Vagina (tissue), 2 donors: ENCODE data around the gene CRTC3.
"Not testable (repeated sequence)": the region's sequence is repeated elsewhere in the genome, so short reads cannot be mapped to it uniquely, and the experiment has no call there.

Experiments used
- CTCF ChIP-seq, 3 experiments: fragments of 450-650 bp in 2 of 3; fragments of 200-600 bp in 1 of 3; sonication (generic) in 1 of 3; IDR thresholded peaks; one replicate each; pipeline ENCODE4 v1.5.1; 2017 to 2019; ENCODE audit warnings: antibody characterized with exemption in 3 of 3, mild to moderate bottlenecking in 2 of 3, moderate library complexity in 2 of 3
- POLR2A ChIP-seq, 2 donors: fragments of 450-650 bp; IDR thresholded peaks; one replicate each; pipeline ENCODE4 v1.6.1; 2017; ENCODE audit warnings: antibody characterized with exemption in 2 of 2, mild to moderate bottlenecking in 2 of 2, moderate library complexity in 2 of 2
- POLR2AphosphoS5 ChIP-seq, 2 donors: sonication (generic); formaldehyde crosslinking; IDR thresholded peaks; one replicate each; pipeline ENCODE4 v1.9.0; 2017; ENCODE audit warnings: antibody characterized with exemption in 2 of 2, mild to moderate bottlenecking in 2 of 2, low read depth in 1 of 2; ENCODE audit not compliant: insufficient read depth in 1 of 2

- TF ChIP-seq CTCF (IDR thresholded peaks at IDR 0.05); POLR2A (IDR thresholded peaks at IDR 0.05); POLR2AphosphoS5 (IDR thresholded peaks at IDR 0.05; ENCODE audit: insufficient read depth in 1 of 2, low read depth in 1 of 2): not testable (repeated sequence)
Measured at GRCh38 chr15:90510781-90511180, 18.9 kb upstream of the CRTC3 start.
